Esophagus squamous epithelium (tissue), 5 donors: Measurements from ENCODE around the gene FOXO3. TPM values are rescaled to one million over a fixed set of nuclear protein-coding genes. Genes with fewer than 3 reads are reported as not detected.
"Not testable (repeated sequence)": the region's sequence is repeated elsewhere in the genome, so short reads cannot be mapped to it uniquely, and the experiment has no call there.

ENCODE experiments used
- DNase-seq: peaks from one replicate; lab custom pipeline; 2025; lab: John Stamatoyannopoulos, UW
- H3K27ac ChIP-seq, 4 donors: fragments of 200-600 bp; sonication (generic); one replicate each; pipeline ENCODE4 v1.5.1; 2016 to 2019; ENCODE audit warnings: mild to moderate bottlenecking in 1 of 4
- H3K27me3 ChIP-seq, 4 donors: fragments of 200-600 bp; sonication (generic); 1 replicate in 3 of 4; 2 replicates in 1 of 4; pipeline versions ENCODE4 v1.5.1 to v1.6.0; 2017 to 2021; ENCODE audit warnings: antibody characterized with exemption in 1 of 4
- H3K36me3 ChIP-seq, 3 donors: fragments of 200-600 bp; sonication (generic); one replicate each; pipeline ENCODE4 v1.5.1; 2016 to 2019
- H3K4me1 ChIP-seq, 3 donors: fragments of 200-600 bp; sonication (generic); one replicate each; pipeline ENCODE4 v1.5.1; 2017 to 2019
- H3K4me3 ChIP-seq, 4 donors: fragments of 200-600 bp; sonication (generic); 1 replicate in 3 of 4; 2 replicates in 1 of 4; pipeline ENCODE4 v1.5.1; 2016 to 2019; ENCODE audit warnings: mild to moderate bottlenecking in 2 of 4, moderate library complexity in 1 of 4
- H3K9me3 ChIP-seq, 3 donors: fragments of 200-600 bp; sonication (generic); one replicate each; pipeline ENCODE4 v1.5.1; 2016 to 2019
- POLR2A ChIP-seq, 4 donors: fragments of 450-650 bp; IDR thresholded peaks; one replicate each; pipeline ENCODE4 v1.6.1; 2017; ENCODE audit warnings: antibody characterized with exemption in 4 of 4, mild to moderate bottlenecking in 4 of 4, moderate library complexity in 3 of 4
- WGBS, 2 donors: methylation state at CpG; one replicate each; pipeline ENCODE4 v1.1.5; 2018; 5-methylcytosine and 5-hydroxymethylcytosine counted together
- intact Hi-C: fragments of 100-400 bp; cut with DNase I; formaldehyde crosslinking; loops from one replicate; pipeline ENCODE4 v1.15.0; 2022
- total RNA-seq, 4 donors: library from RNA; depleted of rRNA; stranded (reverse); fragments of >200 nt; gene quantifications; one replicate each; pipeline ENCODE4 v1.1.0, GENCODE V29; 2016
- TF ChIP-seq, protein P1 (sequence below), 6 experiments: fragments of 450-650 bp in 4 of 6; fragments of 200-600 bp in 2 of 6; sonication (generic) in 2 of 6; IDR thresholded peaks; one replicate each; pipeline ENCODE4 v1.5.1; 2016 to 2019; ENCODE audit warnings: antibody characterized with exemption in 6 of 6, mild to moderate bottlenecking in 4 of 6, moderate library complexity in 4 of 6
- donor health status: DM: yes; HTN: yes; CAD: no.

The FOXO3 gene
- total RNA-seq, 4 donors from 2014 or later: 30.3 to 80.7 (median 34.3) TPM

DNA sequence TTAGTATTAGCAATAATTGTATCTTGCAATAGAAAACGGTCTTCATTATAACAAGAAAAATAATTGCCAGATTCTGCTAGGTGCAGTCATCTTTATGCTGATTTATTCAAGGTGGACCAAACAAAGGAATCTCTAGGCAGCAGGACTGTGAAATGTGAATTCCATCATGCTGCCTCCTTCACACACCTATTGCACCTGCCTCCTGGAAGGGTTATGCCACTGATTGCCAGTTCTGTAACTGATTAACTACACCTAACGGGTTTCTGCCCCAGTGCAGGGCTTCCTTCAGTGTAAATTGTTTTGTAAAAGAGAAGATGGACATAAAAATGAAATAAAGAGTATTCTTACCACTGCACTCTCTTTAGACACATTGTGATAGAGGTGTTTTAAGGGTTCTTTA lies 96.1 kb downstream of the FOXO3 start:
- no peaks in the 10 kb centered on the region for H3K9me3 ChIP-seq
- H3K4me1 ChIP-seq: peaks cover 32 to 99% (median 60%) of the 10 kb centered on the region in 3 donors
- intact Hi-C loops: loop anchor here (10.0 kb wide), 1 partner anchor 92 kb away; the partner anchor contains the start of gene FOXO3
- 64 to 74% methylated on average over 2 of the region's 2 CpGs for WGBS, 2 donors
- H3K27me3 ChIP-seq: no peaks in the 10 kb centered on the region
- peak overlapping the region; percentile 15 to 84 (median 70) for H3K27ac ChIP-seq
- no peaks in the 10 kb centered on the region for H3K36me3 ChIP-seq
- TF ChIP-seq POLR2A (IDR thresholded peaks at IDR 0.05): no peak
- TF ChIP-seq, protein P1, sequence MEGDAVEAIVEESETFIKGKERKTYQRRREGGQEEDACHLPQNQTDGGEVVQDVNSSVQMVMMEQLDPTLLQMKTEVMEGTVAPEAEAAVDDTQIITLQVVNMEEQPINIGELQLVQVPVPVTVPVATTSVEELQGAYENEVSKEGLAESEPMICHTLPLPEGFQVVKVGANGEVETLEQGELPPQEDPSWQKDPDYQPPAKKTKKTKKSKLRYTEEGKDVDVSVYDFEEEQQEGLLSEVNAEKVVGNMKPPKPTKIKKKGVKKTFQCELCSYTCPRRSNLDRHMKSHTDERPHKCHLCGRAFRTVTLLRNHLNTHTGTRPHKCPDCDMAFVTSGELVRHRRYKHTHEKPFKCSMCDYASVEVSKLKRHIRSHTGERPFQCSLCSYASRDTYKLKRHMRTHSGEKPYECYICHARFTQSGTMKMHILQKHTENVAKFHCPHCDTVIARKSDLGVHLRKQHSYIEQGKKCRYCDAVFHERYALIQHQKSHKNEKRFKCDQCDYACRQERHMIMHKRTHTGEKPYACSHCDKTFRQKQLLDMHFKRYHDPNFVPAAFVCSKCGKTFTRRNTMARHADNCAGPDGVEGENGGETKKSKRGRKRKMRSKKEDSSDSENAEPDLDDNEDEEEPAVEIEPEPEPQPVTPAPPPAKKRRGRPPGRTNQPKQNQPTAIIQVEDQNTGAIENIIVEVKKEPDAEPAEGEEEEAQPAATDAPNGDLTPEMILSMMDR (IDR thresholded peaks at IDR 0.05): no peak
- DNase-seq: no peak
- peak overlapping the region in 3 of 4 donors; percentile 7 to 47 (median 35) for H3K4me3 ChIP-seq

DNA sequence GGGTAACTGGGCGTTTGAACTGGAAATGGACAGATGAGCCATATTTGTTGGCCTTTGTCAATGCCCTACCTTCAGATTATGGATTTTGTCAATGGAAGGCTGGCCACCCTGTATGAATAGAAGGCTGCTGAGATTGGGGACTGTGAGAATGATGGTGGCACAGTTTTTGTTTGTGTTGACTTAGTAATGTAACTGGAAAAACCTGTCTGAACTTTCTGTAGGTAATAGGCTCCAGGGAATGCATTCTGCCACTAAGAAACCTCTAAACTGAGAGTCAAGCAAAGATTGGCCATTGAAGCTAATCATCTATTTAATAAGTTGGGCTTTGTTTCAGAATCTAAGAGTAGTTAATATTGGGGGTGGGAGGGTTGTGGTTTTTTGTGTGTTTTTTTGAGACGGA lies 97.5 kb downstream of the FOXO3 start:
- intact Hi-C loops: loop anchor here (10.0 kb wide), 1 partner anchor 93 kb away; the partner anchor contains the start of gene FOXO3
- H3K27ac ChIP-seq: peak overlapping the region in 3 of 4 donors; percentile 59 to 84 (median 70)
- H3K4me3 ChIP-seq: peak overlapping the region in 2 of 4 donors; percentile 35 to 47
- no peak for DNase-seq
- TF ChIP-seq, protein P1 (IDR thresholded peaks at IDR 0.05): no peak
- no peak for TF ChIP-seq POLR2A (IDR thresholded peaks at IDR 0.05)
- peaks cover 0 to 4% (median 0%) of the 10 kb centered on the region in 3 donors for H3K36me3 ChIP-seq
- H3K9me3 ChIP-seq: no peaks in the 10 kb centered on the region
- peaks cover 23 to 91% (median 50%) of the 10 kb centered on the region in 3 donors for H3K4me1 ChIP-seq
- H3K27me3 ChIP-seq: no peaks in the 10 kb centered on the region
- 90 to 92% methylated on average over 2 of the region's 2 CpGs for WGBS, 2 donors

DNA sequence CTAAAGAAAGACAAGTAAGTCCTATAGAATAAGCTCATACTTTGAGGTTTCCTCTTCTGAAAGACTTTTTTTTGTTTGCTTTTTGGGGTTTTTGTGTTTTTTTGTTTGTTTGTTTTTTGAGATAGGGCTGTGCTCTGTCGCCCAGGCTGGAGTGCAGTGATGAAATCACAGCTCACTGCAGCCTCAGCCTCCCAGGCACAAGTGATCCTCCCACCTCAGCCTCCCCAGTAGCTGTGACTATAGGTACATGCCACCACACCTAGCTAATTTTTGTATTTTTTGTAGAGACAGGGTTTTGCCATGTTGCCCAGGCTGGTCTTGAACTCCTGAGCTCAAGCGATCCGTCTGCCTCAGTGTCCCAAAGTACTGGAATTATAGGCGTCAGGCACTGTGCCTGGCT lies 98.1 kb downstream of the FOXO3 start:
- H3K4me3 ChIP-seq, H3K9me3 ChIP-seq, H3K36me3 ChIP-seq, H3K27me3 ChIP-seq, DNase-seq: not testable (repeated sequence)
- intact Hi-C loops: loop anchor here (10.0 kb wide), 1 partner anchor 94 kb away; the partner anchor contains the start of gene FOXO3
- Histone ChIP-seq H3K4me1 (peaks cover 17 to 85% (median 44%) of the 10 kb centered on the region in 3 donors), H3K27ac (peak overlapping the region in 2 of 4 donors; percentile 70 to 84)
- 94 to 100% methylated on average over 3 to 4 of the region's 4 CpGs for WGBS, 2 donors

DNA sequence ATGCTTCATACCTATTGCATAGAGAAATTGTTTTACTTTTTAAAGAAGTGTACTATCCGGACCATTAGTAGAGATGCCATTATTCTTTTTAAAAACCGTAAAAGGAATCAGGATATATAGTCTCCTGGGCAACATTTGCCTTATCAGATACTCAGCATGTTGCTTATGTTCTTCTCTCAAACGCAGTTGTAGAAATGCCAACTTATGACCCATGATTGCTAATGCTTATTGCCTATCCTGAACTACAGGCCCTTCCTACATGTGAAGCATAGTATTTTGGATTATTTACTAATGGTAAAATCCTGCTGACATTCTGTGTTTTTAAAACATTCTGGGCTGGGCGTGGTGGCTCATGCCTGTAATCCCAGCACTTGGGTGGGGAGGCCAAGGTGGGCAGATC lies 99.5 kb downstream of the FOXO3 start:
- 77 to 78% methylated on average over 3 to 4 of the region's 4 CpGs for WGBS, 2 donors
- no peak overlapping the region for H3K27ac ChIP-seq
- peaks cover 0 to 20% (median 6%) of the 10 kb centered on the region in 3 donors for H3K36me3 ChIP-seq
- no peaks in the 10 kb centered on the region for H3K27me3 ChIP-seq
- TF ChIP-seq, protein P1 (IDR thresholded peaks at IDR 0.05): no peak
- TF ChIP-seq POLR2A (IDR thresholded peaks at IDR 0.05): no peak
- H3K9me3 ChIP-seq: no peaks in the 10 kb centered on the region
- intact Hi-C loops: no loop called here
- no peak overlapping the region for H3K4me3 ChIP-seq
- DNase-seq: no peak
- H3K4me1 ChIP-seq: peaks cover 11 to 70% (median 29%) of the 10 kb centered on the region in 3 donors

DNA sequence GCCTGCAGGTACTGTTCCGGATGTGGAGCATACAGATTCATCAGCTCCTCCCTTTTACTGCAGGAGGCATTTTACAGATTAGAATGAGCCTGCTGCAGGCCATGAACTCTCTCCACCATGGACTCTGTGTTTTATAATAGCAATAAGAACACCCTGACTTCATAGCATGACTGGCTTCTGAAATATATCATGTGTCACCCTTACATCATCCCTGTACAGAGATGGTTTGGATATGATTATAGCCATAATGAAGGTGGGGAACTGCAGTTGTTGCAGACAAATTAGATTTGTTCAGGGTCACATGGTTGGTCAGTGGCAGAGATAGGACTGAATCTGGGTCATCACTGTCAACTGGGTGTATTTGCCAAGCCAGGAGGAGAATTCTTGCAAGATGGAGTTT lies 100.7 kb downstream of the FOXO3 start:
- no peak for DNase-seq
- no peak overlapping the region for H3K4me3 ChIP-seq
- peaks cover 0 to 32% (median 6%) of the 10 kb centered on the region in 3 donors for H3K36me3 ChIP-seq
- 80 to 100% methylated on average over 1 of the region's 1 CpG for WGBS, 2 donors
- peaks cover 4 to 58% (median 24%) of the 10 kb centered on the region in 3 donors for H3K4me1 ChIP-seq
- H3K9me3 ChIP-seq: no peaks in the 10 kb centered on the region
- TF ChIP-seq, protein P1 (IDR thresholded peaks at IDR 0.05): no peak
- TF ChIP-seq POLR2A (IDR thresholded peaks at IDR 0.05): no peak
- H3K27ac ChIP-seq: no peak overlapping the region
- intact Hi-C loops: no loop called here
- no peaks in the 10 kb centered on the region for H3K27me3 ChIP-seq
